NCI-H510A (cell line): ENCODE results near the gene KATNAL1.

Experiments used
- DNase-seq: peaks from one replicate; lab custom pipeline; 2025; lab: John Stamatoyannopoulos, UW

Gene KATNAL1

DNA sequence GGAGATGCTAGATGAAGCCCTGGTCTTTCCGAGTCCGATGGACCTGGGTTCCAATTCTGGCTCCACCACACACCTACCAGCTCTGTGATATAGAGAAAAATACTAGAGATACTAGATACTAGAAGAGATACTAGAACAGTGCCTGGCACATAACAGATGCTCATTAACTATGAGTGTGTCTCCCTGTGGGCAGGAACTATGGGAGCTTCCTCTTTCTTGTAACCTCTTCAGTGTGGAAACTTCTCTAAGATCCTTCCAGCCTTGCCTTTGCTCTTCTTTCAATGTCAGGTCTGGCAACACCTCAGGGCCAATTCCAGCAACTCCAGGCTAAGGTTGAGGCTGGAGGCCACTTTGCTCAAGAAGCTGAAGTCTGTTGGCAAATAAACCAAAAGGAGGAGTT lies 143.9 kb downstream of the KATNAL1 start:
- no peak for DNase-seq

DNA sequence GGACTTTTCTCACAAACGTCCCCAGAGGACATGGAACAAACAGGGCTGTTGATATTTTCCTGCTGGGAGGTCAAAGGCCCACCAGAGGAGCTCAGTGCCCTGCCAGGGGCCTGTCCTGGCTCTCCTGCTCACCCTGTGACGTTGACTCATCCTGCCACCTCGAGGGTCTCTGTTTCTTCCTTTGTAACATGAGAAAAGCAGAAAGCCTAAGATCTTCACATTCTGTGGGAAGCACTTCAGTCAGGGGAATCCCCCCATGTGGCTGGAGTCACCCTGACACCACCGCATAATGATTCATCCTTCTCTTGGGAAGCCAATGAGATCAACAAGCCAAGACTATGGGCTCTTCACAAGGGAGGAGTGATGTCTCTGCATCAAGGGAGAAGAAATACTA lies 147.9 kb downstream of the KATNAL1 start:
- DNase-seq, result no peak

DNA sequence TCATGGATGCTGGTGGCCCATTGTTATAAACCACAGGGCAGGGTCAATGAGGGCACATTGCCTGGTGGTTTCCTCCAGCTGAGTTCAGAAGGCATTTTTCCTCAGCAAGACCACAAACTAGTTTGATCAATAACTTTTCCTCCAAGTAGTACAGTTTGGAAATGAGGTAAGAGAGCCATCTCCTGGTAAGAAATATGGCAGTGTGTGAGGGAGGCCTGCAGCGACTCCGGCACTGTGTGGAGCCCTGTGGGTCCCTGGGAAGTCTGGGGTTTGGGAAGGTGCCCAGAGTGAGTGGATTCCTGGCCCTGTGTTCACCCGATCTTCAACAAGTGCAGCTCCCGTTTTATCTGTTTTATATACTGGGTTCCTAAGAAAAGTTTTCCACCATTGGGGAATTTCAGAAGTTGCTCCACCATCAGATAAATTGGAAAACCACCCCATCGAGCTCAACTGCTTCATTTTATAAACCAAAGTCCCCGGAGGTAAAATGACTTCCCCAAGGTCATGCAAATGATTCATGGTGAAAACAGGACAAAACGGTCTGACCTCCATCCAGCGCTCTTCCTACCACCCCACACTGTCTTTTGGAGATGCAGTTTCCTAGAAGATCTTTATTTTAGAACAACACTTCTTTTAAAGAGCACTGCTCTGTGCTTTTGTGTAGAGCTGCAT lies 148.4 kb downstream of the KATNAL1 start:
- no peak for DNase-seq

DNA sequence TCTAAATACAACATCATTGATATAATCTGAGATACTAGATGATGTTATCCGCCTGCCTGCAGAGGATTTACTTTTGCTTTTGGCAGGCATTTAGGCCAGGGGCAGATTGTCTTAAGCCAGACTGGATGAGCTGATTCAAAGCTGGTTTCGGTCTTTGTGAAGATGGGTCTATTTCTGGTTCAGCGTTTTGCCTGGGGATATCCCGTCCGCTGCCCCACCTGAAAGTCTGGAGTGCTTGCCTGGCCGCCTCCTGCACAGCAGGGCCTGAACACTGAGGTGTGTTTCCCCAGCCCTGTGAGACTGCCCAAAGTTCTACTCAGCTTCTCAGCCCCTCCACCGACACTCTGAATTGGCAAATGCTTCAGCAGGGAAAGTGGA lies 149.7 kb downstream of the KATNAL1 start:
- no peak for DNase-seq

DNA sequence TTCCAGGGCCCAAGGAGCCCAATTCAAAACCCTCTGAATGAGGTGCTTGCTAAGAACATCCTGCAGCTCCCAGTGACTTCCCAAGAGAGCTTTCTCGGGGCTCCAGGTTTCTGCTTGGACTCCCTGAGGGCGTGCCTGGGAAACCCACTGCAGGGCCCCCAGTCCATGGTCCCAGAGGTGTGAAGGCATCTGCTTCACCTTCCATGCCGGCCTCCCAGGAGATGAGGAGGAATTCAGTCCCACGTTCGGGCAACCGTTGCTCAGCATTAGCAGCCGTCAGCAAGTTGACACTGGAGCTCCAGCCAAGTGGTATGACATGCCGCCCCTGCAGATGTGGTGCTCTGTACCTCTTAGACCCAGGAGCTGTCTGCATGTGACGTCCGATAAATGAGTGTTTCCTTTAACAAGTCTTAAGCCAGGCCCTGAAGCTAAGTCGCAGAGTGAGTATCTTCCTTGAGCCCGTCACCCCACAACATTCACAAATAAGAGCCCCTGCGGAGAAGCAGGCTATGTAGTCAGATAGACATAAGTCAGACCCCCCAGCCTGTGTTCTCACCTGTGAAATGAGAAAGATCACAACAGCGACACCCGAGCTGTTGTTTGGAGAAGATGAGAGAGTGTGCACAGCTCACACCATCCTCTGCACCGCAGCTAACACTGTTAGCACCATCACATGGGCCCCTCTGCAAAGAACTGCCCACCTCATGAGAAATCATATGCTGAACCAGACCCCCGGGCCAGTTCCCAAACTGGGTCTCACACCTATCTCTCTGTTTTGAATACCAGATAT lies 150.3 kb downstream of the KATNAL1 start:
- no peak for DNase-seq

DNA sequence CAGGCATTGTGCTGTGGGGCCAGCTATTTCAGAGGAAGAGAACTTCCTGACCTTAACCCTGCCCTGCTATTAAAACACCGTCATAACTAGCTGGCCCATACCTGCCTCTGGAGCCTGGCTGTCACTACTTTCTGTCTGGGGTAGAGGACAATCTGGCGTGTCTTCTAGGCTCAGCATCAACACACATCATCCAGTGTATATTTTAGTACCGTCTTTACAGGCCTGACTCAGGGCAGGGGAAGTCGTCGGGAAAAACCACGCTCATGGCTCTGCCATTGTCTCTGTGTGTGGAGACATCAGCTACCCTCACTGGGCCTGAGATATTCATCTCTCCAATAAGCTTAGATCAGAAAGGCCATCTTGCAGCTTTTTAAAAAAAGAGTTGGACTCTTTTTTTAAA lies 151.1 kb downstream of the KATNAL1 start:
- no peak for DNase-seq

DNA sequence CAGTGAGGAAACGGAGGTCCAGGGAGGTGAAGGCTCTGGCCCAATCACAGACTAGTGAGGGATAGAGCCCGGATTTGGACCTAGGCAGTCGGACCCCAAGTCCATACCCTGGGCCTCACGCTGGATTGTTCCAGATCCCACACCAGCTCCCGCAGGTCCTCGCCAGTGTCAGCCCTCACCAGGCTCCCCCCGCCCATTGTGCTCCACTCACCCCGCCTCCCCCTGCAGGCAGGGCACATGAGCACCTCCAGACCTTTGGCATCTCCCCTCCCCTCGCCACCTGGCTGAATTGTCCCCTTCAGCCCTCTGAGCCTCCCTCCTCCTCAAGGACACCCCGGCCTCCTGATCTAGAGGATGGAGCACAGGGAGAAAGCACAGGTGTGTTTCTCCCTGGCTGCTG lies 152.4 kb downstream of the KATNAL1 start:
- DNase-seq, result no peak

DNA sequence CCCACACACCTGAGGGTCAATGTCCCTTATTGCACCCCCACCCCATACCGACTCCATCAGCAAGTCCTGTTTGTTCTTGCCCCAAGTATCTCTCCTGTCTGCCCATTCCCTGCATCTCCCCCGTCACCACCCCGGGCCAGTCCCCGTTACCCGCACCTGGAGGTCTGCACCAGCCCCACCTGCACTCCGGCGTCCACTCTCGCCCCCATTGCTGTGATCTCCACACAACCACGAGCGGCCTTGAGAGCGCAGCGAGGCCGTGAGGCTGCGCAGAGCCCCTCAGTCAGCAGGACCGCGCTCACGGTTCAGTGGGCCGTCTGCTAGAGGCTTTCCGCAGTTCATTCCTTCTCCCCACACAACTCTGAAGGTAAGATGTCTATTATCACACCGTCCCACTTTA lies 152.8 kb downstream of the KATNAL1 start:
- DNase-seq, result no peak

DNA sequence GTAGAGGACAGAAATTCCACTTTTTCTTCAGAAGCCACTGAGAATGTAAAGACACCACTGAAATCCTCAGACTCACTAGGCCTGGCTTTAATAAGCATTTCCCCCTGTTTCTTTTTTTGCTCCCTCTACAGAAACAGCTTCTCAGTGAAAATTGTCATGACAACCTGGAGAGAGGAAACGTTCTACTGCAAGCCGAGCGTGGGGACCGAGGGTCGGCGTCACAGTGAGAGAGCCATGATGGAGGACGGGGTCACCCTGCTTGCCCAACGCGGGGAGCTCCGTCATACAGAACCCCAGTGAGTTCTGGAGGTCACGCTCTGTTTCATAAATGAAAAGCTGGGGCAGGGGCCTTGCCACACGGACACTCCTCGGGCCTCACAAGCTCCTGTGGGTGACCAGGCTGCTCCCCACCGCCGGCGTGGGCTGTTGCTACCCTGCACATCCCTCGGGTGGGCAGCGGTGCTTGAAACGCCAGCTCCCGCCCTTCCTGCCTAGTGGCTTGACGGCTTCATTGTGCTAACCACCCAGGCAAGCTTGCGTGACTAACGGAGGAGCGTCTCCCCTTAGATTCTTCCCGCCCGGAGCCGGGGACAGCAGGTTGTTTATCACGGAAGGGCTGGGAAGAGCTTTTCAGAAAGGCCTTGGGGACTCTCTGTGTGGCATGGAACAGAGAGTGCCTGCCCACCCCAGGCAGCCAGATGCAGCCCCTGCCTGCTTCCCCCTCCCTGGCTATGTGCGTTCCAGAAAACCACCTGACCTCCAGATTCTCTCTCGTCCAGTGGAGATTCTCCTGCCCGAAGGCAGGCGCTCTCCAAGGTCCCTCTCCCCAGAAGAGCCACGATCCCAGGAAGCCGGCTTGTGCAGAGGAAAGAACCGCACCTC lies 153.6 kb downstream of the KATNAL1 start:
- DNase-seq, result no peak
